ENCODE measurements around the gene PSTK. TPM values are rescaled to one million over a fixed set of nuclear protein-coding genes. Genes with fewer than 3 reads are reported as not detected.

The PSTK gene
- total RNA-seq, 1 donor from 2014 or later = not detected

DNA sequence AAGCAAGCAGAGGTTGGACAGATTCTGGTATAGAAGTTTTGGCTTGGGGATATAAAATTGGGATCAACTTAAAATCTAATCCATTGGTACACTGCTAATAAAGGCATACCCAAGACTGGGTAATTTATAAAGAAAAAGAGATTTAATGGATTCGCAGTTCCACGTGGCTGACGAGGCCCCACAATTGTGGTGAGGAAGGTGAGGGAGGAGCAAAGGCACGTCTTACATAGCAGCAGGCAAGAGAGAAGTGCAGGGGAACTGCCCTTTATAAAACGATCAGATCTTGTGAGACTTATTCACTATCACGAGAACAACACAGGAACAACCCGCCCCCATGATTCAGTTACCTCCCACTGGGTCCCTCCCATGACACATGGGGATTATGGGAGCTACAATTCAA is 38.3 kb downstream of the PSTK start:
- H3K36me3 ChIP-seq = no peaks in the 10 kb centered on the region
- H3K27me3 ChIP-seq = no peaks in the 10 kb centered on the region
- H3K9me3 ChIP-seq = no peaks in the 10 kb centered on the region
- intact Hi-C loops (cut with DNase I) = no loop called here
- H3K4me1 ChIP-seq = no peaks in the 10 kb centered on the region
- TF ChIP-seq, protein P1, sequence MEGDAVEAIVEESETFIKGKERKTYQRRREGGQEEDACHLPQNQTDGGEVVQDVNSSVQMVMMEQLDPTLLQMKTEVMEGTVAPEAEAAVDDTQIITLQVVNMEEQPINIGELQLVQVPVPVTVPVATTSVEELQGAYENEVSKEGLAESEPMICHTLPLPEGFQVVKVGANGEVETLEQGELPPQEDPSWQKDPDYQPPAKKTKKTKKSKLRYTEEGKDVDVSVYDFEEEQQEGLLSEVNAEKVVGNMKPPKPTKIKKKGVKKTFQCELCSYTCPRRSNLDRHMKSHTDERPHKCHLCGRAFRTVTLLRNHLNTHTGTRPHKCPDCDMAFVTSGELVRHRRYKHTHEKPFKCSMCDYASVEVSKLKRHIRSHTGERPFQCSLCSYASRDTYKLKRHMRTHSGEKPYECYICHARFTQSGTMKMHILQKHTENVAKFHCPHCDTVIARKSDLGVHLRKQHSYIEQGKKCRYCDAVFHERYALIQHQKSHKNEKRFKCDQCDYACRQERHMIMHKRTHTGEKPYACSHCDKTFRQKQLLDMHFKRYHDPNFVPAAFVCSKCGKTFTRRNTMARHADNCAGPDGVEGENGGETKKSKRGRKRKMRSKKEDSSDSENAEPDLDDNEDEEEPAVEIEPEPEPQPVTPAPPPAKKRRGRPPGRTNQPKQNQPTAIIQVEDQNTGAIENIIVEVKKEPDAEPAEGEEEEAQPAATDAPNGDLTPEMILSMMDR (IDR thresholded peaks at IDR 0.05) = no peak
- H3K27ac ChIP-seq = no peak overlapping the region
- H3K4me3 ChIP-seq = no peak overlapping the region
- DNase-seq (ENCODE audit: low spot score in 2 of 2) = no peak

DNA sequence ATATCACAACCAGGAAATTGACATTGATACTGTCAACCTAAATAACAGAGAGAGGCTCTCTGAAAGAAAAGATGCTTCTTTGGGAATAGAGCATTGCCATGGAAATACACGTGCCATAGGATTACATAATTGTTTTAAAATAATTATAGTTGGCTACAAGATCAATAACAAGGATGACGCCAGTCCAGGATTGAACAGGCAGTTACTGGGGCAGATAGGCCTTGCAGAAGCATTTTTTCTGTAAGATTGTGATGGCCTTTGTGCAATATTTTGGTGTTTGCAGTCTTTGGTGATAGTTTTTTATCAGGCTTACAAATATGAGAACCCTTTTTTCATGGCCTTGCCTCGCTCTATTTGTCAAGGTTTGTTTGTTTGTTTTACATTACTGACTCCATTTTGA is 39.1 kb downstream of the PSTK start:
- no peak for DNase-seq (ENCODE audit: low spot score in 2 of 2)
- H3K36me3 ChIP-seq = no peaks in the 10 kb centered on the region
- H3K4me1 ChIP-seq = no peaks in the 10 kb centered on the region
- no peak overlapping the region for H3K27ac ChIP-seq
- intact Hi-C loops (cut with DNase I) = no loop called here
- H3K27me3 ChIP-seq = no peaks in the 10 kb centered on the region
- TF ChIP-seq, protein P1 (IDR thresholded peaks at IDR 0.05) = no peak
- H3K9me3 ChIP-seq = no peaks in the 10 kb centered on the region
- H3K4me3 ChIP-seq = no peak overlapping the region

DNA sequence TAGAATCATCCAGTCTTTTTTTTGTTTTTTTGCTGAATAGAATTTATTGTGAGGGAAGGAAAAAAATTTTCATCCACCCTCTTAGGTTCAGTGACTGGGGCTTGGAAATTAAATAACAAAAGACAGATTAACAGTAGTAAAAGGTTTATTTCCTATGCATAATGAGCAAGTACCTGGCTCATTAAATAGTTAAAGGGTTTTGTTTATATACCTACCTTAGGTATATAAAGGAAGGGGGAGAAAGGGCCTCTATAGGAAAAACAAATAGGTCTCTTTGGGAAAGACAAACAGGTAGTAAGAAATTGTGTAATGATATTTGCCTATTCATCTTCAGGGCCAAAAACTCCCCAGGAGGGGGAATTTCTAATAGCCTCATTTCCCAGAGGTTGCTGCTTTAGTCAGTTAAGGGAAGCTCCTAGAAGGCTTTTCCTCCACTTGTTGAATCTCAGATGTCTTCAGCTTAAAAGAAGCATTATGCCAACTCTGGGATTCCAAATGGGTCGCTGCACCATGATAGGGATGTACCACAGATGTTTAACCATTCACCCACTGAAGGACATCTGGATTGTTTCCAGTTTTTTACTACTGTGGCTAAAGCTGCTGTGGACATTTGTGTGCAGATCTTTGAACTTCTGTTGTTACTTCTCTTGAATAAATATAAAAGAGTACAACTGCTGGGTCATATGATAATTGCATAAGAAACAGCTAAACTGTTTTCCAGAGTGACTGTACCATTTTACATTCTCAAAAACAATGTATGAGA is 39.9 kb downstream of the PSTK start:
- intact Hi-C loops (cut with DNase I) = no loop called here
- TF ChIP-seq, protein P1 (IDR thresholded peaks at IDR 0.05) = no peak

DNA sequence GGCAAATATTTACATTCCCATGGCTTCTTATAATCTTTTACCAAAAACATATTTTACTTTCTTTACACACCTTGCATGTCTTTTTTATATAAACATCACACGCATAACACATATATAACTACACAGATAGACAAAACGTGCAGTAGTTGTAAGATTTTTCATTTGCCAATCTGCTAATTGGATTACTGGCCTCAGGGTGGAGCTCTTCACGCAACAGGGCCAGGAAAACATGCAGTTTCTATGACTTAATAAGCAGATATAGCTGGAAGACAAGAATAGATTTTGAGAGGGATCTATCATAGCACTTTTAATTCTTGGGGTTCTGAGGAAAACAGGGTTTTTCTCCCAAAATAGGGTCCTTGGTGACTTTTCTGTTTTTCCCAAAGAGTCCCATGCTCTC is 41.3 kb downstream of the PSTK start:
- Histone ChIP-seq H3K36me3 (no peaks in the 10 kb centered on the region), H3K9me3 (no peaks in the 10 kb centered on the region), H3K4me1 (no peaks in the 10 kb centered on the region), H3K27me3 (no peaks in the 10 kb centered on the region), H3K4me3 (no peak overlapping the region), H3K27ac (no peak overlapping the region)
- TF ChIP-seq, protein P1 (IDR thresholded peaks at IDR 0.05) = no peak
- DNase-seq (ENCODE audit: low spot score in 2 of 2) = no peak
- intact Hi-C loops (cut with DNase I) = no loop called here

More for the DNA sequence above, 39.9 kb downstream of the PSTK start:
- no peaks in the 10 kb centered on the region for H3K9me3 ChIP-seq
- no peaks in the 10 kb centered on the region for H3K4me1 ChIP-seq
- H3K27ac ChIP-seq = no peak overlapping the region
- no peak for DNase-seq (ENCODE audit: low spot score in 2 of 2)
- no peak overlapping the region for H3K4me3 ChIP-seq
- H3K27me3 ChIP-seq = no peaks in the 10 kb centered on the region
- H3K36me3 ChIP-seq = no peaks in the 10 kb centered on the region

DNA sequence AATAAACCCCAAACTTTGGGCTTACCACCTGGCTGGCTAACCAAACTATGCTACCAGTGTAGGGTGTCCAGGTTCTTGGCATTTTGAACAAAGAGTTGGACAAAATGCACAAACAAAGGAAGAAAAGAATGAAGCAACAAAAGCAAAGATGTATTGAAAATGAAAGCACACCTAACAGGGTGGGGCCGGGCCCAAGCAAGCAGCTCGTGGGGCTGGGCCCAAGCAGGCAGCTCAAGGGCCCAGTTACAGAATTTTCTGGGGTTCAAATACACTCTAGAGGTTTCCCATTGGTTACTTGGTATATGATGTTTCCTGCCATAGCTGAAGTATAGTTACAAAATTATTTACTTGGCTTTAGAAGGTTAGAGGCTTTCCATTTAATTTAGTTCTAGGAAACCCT is 44.3 kb downstream of the PSTK start:
- Histone ChIP-seq H3K27ac (no peak overlapping the region), H3K36me3 (peaks cover 0 to 3% of the 10 kb centered on the region in 2 donors), H3K27me3 (no peaks in the 10 kb centered on the region), H3K4me1 (no peaks in the 10 kb centered on the region), H3K9me3 (no peaks in the 10 kb centered on the region), H3K4me3 (no peak overlapping the region)
- TF ChIP-seq, protein P1 (IDR thresholded peaks at IDR 0.05) = no peak
- intact Hi-C loops (cut with DNase I) = no loop called here
- no peak for DNase-seq (ENCODE audit: low spot score in 2 of 2)

Measured in ascending aorta (tissue), 2 donors.